ENCODE data around the gene NR2C2.

Gene NR2C2

DNA sequence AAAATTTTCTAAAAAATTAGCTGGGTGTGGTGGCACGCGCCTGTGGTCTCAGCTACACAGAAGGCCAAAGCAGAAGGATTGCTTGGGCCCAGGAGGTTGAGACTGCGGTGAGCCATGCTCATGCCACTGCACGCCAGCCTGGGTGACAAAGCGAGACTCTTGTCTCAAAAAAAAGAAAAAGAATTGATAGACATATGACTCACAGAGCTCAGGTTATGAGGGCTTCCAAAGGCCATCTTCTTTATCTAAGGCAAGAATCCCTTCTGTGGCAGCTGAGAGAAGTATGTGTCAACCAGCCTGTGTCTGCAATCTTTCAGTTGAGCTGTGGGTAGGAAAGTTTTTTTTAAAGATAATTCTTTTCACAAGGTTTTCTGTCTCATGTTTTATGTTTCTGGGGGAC is 63.8 kb downstream of the NR2C2 start:
- no peak overlapping the region for H3K27ac ChIP-seq
- TF ChIP-seq, protein P1, sequence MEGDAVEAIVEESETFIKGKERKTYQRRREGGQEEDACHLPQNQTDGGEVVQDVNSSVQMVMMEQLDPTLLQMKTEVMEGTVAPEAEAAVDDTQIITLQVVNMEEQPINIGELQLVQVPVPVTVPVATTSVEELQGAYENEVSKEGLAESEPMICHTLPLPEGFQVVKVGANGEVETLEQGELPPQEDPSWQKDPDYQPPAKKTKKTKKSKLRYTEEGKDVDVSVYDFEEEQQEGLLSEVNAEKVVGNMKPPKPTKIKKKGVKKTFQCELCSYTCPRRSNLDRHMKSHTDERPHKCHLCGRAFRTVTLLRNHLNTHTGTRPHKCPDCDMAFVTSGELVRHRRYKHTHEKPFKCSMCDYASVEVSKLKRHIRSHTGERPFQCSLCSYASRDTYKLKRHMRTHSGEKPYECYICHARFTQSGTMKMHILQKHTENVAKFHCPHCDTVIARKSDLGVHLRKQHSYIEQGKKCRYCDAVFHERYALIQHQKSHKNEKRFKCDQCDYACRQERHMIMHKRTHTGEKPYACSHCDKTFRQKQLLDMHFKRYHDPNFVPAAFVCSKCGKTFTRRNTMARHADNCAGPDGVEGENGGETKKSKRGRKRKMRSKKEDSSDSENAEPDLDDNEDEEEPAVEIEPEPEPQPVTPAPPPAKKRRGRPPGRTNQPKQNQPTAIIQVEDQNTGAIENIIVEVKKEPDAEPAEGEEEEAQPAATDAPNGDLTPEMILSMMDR (conservative IDR thresholded peaks at IDR 0.05), result no peak
- no peak for TF ChIP-seq ZFX (IDR thresholded peaks at IDR 0.05)

DNA sequence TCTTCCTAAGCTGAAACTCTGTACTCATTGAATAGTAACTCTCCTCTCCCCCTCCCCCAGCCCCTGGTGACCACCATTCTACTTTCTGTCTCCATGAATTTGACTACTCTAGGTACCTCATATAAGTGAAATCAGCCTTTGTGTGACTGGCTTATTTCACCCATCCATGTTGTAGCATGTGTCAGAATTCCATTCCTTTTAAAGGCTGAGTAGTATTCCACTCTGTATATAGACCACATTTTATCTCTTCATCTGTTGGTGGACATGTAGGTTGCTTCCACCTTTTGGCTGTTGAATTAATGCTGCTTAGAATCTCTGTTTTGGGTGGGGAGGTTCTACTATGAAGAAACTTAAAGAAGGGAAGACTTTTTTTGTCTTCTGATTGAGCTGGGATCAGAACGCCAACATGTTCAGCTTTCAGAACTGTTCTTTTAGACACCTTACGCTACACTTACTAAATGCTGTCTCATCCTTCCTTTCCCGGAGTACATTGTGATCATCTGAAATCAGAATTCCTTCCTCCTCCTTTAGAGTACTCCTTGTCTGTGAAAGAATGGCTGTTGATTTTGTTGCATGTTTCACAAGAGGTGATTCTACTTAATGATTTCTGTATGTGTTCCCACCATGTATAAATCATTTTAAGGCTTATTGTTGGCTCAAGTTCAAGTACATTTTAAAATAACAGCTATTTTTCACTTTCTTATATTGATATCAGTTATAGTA is 67.4 kb downstream of the NR2C2 start:
- no peak for TF ChIP-seq ZFX (IDR thresholded peaks at IDR 0.05)
- TF ChIP-seq, protein P1 (conservative IDR thresholded peaks at IDR 0.05), result no peak
- H3K27ac ChIP-seq, result no peak overlapping the region

DNA sequence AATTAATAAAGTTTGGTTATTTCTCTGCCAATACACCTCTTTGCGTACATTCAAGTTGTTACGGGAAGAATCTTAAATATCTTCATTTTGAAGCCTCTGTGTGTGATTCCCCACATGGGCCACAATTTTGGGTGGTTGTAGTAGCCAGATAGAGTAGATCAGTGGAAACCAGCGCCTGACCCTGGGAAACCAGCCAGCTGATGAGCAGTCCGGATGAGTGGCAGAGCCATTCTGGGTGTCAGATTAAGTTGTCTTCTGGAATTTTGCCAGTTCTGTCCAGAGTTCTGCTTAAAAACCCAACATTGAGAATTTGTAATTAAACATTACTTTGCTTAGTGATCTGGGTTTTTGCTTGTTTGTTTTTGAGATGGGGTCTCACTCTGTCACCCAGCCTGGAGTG is 68.1 kb downstream of the NR2C2 start:
- no peak overlapping the region for H3K27ac ChIP-seq
- TF ChIP-seq, protein P1 (conservative IDR thresholded peaks at IDR 0.05), result no peak
- TF ChIP-seq ZFX (IDR thresholded peaks at IDR 0.05), result no peak

DNA sequence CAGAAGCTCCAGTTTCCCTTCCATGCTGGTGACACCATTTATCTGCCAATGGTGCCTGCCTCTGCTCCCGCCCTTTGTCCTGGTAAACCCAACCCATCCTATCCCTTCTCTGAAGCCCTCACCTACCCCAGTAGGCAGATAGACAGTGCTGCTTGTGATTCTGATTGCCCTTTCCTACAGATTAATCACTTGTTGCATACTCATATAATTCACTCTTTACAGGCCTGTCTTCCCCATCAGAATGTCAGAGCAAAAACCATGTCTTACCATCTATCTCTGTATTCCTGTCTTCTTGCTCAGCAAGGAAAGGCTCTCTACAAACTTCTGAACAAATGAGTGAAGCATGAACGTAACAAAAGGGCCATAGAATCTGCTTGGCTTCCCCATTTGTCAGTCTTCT is 69.8 kb downstream of the NR2C2 start:
- no peak overlapping the region for H3K27ac ChIP-seq
- TF ChIP-seq, protein P1 (conservative IDR thresholded peaks at IDR 0.05), result no peak

- TF ChIP-seq, protein P1 (conservative IDR thresholded peaks at IDR 0.05), result no peak
- TF ChIP-seq ZFX (IDR thresholded peaks at IDR 0.05), result no peak
Observed at GRCh38 chr3:15023249-15023648, 75.9 kb downstream of the NR2C2 start.

DNA sequence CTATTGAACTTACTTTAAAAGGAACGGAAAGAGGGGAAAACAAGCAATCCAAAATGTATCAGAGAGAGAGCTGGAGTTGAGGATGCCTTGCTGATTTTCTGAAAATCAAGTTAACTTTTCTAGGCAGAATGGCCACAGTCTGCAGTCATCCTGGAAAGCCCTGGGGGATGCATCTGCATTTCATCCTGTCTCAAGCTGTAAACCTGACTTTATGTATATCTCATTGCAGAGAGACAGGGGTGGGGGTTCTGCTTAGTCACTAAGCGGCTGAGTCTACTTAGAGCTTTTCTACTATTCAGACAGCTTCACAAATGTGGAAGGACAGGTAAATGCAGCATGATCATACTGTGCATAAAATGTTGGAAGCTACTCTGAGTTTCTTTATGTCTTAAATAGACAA is 76.3 kb downstream of the NR2C2 start:
- no peak overlapping the region for H3K27ac ChIP-seq
- no peak for TF ChIP-seq ZFX (IDR thresholded peaks at IDR 0.05)
- TF ChIP-seq, protein P1 (conservative IDR thresholded peaks at IDR 0.05), result no peak

More at GRCh38 chr3:15023249-15023648, 75.9 kb downstream of the NR2C2 start:
- no peak overlapping the region for H3K27ac ChIP-seq

- no peak for TF ChIP-seq ZFX (IDR thresholded peaks at IDR 0.05)
- TF ChIP-seq, protein P1 (conservative IDR thresholded peaks at IDR 0.05), result no peak
- H3K27ac ChIP-seq, result no peak overlapping the region
Observed at GRCh38 chr3:15029625-15030024, 82.2 kb downstream of the NR2C2 start.
